ENCODE results near the gene TMEM183A. TPM values are rescaled to one million over a fixed set of nuclear protein-coding genes. Genes with fewer than 3 reads are reported as not detected.

The TMEM183A gene
- total and polyA plus RNA-seq, 2 donors (not counting 1 experiment from before 2014, with no cell fraction given) = 61.2 to 65.2 TPM

DNA sequence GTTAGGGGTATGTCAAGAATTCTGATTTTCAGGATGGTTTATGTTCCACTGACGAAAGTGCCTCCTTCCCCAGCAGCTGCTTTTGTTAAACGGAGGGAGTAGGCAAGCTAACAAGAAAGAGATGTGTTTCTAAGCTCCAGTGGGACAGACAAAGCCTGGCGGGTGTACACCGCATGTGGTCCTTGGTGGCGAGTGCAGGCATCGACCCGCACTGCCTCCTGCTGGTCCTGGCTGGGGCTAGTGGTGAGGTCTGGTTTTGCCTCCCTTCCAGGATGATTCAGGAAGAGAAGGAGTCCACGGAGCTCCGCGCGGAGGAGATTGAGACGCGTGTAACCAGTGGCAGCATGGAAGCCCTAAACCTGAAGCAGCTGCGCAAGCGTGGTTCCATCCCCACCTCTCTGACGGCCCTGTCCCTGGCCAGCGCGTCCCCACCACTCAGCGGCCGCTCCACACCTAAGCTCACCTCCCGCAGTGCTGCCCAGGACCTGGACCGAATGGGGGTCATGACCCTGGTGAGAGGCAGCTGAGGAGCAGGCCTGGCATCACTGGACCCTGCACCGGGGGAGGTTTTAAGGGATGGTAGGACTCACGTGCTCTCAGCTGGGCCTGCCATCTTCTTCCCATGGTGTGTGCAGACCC, 48.1 kb downstream of the TMEM183A start:
- Histone ChIP-seq H3K27me3 (replicated peaks in 1 of 4; ENCODE audit: control extremely low read depth in 1 of 4, control insufficient read depth in 3 of 4, insufficient read depth in 4 of 4, low read length in 3 of 4) (peaks cover 0 to 9% (median 0%) of the 10 kb centered on the region in 4 experiments), H3K4me2 (replicated peaks; ENCODE audit: low read depth, low read length, poor library complexity, severe bottlenecking) (no peak overlapping the region), H3K9ac (ENCODE audit: low read length) (no peak overlapping the region), H3K9me3 (ENCODE audit: control extremely low read depth in 1 of 3, control insufficient read depth in 2 of 3, insufficient read depth in 1 of 3, low read length in 2 of 3) (no peaks in the 10 kb centered on the region), H2AFZ (ENCODE audit: insufficient read depth, low read depth, low read length, poor library complexity, severe bottlenecking) (no peak overlapping the region), H3K27ac (ENCODE audit: low read length in 2 of 2) (no peak overlapping the region), H4K20me1 (ENCODE audit: control insufficient read depth, insufficient read depth, low read length, poor library complexity, severe bottlenecking) (no peaks in the 10 kb centered on the region), H3K4me3 (ENCODE audit: control extremely low read depth in 1 of 5, extremely low read depth in 1 of 5, insufficient read depth in 1 of 5, low read depth in 2 of 5, low read length in 4 of 5) (no peak overlapping the region), H3K4me1 (ENCODE audit: control insufficient read depth in 2 of 2, insufficient read depth in 2 of 2, low read length in 2 of 2) (no peaks in the 10 kb centered on the region), H3K36me3 (replicated peaks in 1 of 2; ENCODE audit: control extremely low read depth in 1 of 2, control insufficient read depth in 1 of 2, extremely low read depth in 1 of 2, insufficient read depth in 2 of 2, low read length in 1 of 2) (no peaks in the 10 kb centered on the region), H3K79me2 (ENCODE audit: control insufficient read depth, insufficient read depth, low read length) (no peaks in the 10 kb centered on the region)
- 98% methylated on average over 23 of the region's 24 CpGs for WGBS (ENCODE audit: insufficient coverage)
- no peaks in the 10 kb centered on the region for H3K4me1 Mint-ChIP-seq
- TF ChIP-seq EZH2 (IDR thresholded peaks at IDR 0.05; ENCODE audit: borderline replicate concordance, insufficient read depth, low read depth, low read length, poor library complexity, severe bottlenecking) = no peak
- TF ChIP-seq, protein P1, sequence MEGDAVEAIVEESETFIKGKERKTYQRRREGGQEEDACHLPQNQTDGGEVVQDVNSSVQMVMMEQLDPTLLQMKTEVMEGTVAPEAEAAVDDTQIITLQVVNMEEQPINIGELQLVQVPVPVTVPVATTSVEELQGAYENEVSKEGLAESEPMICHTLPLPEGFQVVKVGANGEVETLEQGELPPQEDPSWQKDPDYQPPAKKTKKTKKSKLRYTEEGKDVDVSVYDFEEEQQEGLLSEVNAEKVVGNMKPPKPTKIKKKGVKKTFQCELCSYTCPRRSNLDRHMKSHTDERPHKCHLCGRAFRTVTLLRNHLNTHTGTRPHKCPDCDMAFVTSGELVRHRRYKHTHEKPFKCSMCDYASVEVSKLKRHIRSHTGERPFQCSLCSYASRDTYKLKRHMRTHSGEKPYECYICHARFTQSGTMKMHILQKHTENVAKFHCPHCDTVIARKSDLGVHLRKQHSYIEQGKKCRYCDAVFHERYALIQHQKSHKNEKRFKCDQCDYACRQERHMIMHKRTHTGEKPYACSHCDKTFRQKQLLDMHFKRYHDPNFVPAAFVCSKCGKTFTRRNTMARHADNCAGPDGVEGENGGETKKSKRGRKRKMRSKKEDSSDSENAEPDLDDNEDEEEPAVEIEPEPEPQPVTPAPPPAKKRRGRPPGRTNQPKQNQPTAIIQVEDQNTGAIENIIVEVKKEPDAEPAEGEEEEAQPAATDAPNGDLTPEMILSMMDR (IDR thresholded peaks at IDR 0.05) = no peak
- no peak overlapping the region for H3K4me3 Mint-ChIP-seq
- CTCF ChIA-PET = interaction anchor here (1.2 to 3.1 kb wide), 2 partner anchors 10 to 16 kb away, joined by 4 to 9 read pairs; no protein-coding TSS in a partner anchor
- DNase-seq (no peak), ATAC-seq (ENCODE audit: low read depth) (no peak)
- POLR2A ChIA-PET = no interaction called here
- intact Hi-C loops (cut with micrococcal nuclease) = no loop called here
- peaks cover 38% of the 10 kb centered on the region for H3K27me3 Mint-ChIP-seq
- H3K27ac Mint-ChIP-seq = no peak overlapping the region
- H3K9me3 Mint-ChIP-seq (ENCODE audit: insufficient read depth) = no peaks in the 10 kb centered on the region

DNA sequence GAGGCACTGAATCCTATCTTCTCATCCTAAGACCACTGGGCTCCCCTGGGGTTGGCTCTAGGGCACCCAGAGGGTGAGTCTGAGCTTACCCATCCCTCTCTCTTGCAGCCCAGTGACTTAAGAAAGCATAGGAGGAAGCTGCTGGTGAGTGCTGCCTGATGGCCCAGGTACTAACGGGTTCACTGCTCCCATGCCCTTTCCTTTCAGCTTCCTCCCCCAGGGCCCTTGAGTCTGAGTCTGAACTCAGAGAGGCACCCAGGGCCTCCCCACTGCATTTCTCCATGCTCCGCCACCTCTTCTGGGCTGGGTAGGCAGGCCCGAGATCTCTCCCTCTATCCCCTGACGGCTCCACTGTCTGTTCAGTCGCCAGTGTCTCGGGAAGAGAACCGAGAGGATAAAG, 48.8 kb downstream of the TMEM183A start:
- Mint-ChIP-seq H3K9me3 (ENCODE audit: insufficient read depth) (no peaks in the 10 kb centered on the region), H3K27me3 (peaks cover 37% of the 10 kb centered on the region), H3K4me1 (no peaks in the 10 kb centered on the region), H3K4me3 (no peak overlapping the region), H3K27ac (no peak overlapping the region)
- Histone ChIP-seq H3K4me1 (ENCODE audit: control insufficient read depth in 2 of 2, insufficient read depth in 2 of 2, low read length in 2 of 2) (no peaks in the 10 kb centered on the region), H2AFZ (ENCODE audit: insufficient read depth, low read depth, low read length, poor library complexity, severe bottlenecking) (no peak overlapping the region), H3K4me3 (ENCODE audit: control extremely low read depth in 1 of 5, extremely low read depth in 1 of 5, insufficient read depth in 1 of 5, low read depth in 2 of 5, low read length in 4 of 5) (no peak overlapping the region), H3K79me2 (ENCODE audit: control insufficient read depth, insufficient read depth, low read length) (no peaks in the 10 kb centered on the region), H3K4me2 (replicated peaks; ENCODE audit: low read depth, low read length, poor library complexity, severe bottlenecking) (no peak overlapping the region), H3K27me3 (replicated peaks in 1 of 4; ENCODE audit: control extremely low read depth in 1 of 4, control insufficient read depth in 3 of 4, insufficient read depth in 4 of 4, low read length in 3 of 4) (peaks cover 0 to 9% (median 0%) of the 10 kb centered on the region in 4 experiments), H3K9ac (ENCODE audit: low read length) (no peak overlapping the region), H3K36me3 (replicated peaks in 1 of 2; ENCODE audit: control extremely low read depth in 1 of 2, control insufficient read depth in 1 of 2, extremely low read depth in 1 of 2, insufficient read depth in 2 of 2, low read length in 1 of 2) (no peaks in the 10 kb centered on the region), H4K20me1 (ENCODE audit: control insufficient read depth, insufficient read depth, low read length, poor library complexity, severe bottlenecking) (no peaks in the 10 kb centered on the region), H3K9me3 (ENCODE audit: control extremely low read depth in 1 of 3, control insufficient read depth in 2 of 3, insufficient read depth in 1 of 3, low read length in 2 of 3) (no peaks in the 10 kb centered on the region), H3K27ac (ENCODE audit: low read length in 2 of 2) (no peak overlapping the region)
- ChIA-PET CTCF (interaction anchor here (3.1 kb wide), 1 partner anchor 17 kb away, joined by 9 read pairs; no protein-coding TSS in a partner anchor), POLR2A (no interaction called here)
- WGBS (ENCODE audit: insufficient coverage) = 90% methylated on average over 7 of the region's 7 CpGs
- ATAC-seq (ENCODE audit: low read depth) (no peak), DNase-seq (no peak)
- TF ChIP-seq EZH2 (IDR thresholded peaks at IDR 0.05; ENCODE audit: borderline replicate concordance, insufficient read depth, low read depth, low read length, poor library complexity, severe bottlenecking) = no peak
- TF ChIP-seq, protein P1 (IDR thresholded peaks at IDR 0.05) = no peak
- intact Hi-C loops (cut with micrococcal nuclease) = no loop called here
